Fibroblast of lung (primary cell): ENCODE results near the gene KCTD5.

ENCODE experiments used
- EZH2 ChIP-seq: IDR thresholded peaks from 2 replicates; pipeline ENCODE4 v1.5.1; 2012; ENCODE audit warnings: low read length, control low read depth, mild to moderate bottlenecking; ENCODE audit errors: missing control alignments
- TF ChIP-seq, protein P1 (sequence below), 2 donors: IDR thresholded peaks in 1 of 2; conservative IDR thresholded peaks in 1 of 2; 1 replicate in 1 of 2; 2 replicates in 1 of 2; pipeline ENCODE4 v1.5.1; 2011 to 2012; ENCODE audit warnings: low read length in 2 of 2, control low read depth in 1 of 2, inconsistent platforms in 1 of 2, low read depth in 1 of 2, mild to moderate bottlenecking in 1 of 2

DNA sequence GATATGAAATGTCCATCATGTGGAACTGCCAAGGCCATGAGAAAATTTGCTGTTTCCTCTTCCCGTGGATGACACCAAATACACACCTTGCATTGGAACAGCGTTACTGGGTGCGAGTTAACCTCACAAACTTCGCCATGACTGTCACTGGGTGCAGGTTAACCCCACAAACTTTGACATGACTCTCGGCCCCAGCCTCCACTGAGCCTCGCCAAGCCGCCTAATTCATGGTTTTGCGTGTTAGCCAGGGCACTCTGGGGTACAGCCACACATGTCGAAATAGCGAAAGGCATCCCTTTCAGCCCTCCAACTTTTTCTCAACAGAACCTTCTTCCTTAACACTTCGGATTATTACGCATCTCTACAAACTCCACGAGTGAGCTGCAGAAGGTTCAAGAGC, 10.6 kb upstream of the KCTD5 start:
- TF ChIP-seq EZH2, result no peak
- TF ChIP-seq, protein P1, sequence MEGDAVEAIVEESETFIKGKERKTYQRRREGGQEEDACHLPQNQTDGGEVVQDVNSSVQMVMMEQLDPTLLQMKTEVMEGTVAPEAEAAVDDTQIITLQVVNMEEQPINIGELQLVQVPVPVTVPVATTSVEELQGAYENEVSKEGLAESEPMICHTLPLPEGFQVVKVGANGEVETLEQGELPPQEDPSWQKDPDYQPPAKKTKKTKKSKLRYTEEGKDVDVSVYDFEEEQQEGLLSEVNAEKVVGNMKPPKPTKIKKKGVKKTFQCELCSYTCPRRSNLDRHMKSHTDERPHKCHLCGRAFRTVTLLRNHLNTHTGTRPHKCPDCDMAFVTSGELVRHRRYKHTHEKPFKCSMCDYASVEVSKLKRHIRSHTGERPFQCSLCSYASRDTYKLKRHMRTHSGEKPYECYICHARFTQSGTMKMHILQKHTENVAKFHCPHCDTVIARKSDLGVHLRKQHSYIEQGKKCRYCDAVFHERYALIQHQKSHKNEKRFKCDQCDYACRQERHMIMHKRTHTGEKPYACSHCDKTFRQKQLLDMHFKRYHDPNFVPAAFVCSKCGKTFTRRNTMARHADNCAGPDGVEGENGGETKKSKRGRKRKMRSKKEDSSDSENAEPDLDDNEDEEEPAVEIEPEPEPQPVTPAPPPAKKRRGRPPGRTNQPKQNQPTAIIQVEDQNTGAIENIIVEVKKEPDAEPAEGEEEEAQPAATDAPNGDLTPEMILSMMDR (conservative IDR thresholded peaks at IDR 0.05 in 1 of 2, IDR thresholded peaks at IDR 0.05 in 1 of 2; ENCODE audit: low read depth in 1 of 2, low read length in 2 of 2), result no peak
